ENCODE measurements around the gene PRR4. TPM values are rescaled to one million over a fixed set of nuclear protein-coding genes. Genes with fewer than 3 reads are reported as not detected.

Gene PRR4
- total RNA-seq, 4 donors from 2014 or later, result 1.2 to 3.5 TPM; not detected in 2

DNA sequence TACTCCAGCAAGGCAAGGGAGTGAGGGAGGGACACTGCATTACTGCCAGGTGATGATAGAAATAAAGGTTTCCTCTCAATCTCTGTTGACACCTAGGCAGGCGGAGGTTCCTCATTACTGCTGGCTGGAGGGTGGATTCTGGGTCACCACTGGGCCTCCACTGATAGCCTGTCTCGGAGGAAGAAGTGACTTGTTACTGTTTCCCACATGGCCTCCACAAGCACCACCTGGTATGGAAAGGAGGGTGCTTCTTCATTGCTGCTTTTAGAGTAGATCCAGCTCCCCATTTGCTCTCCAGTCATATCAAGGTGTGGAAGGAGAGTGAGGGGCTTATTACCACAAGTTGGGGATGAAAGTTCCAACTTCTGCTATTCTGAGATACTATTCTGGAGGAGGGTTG is 6.4 kb downstream of the PRR4 start:
- no peaks in the 10 kb centered on the region for H3K9me3 ChIP-seq
- ATAC-seq (no peak), DNase-seq (no peak)
- H3K4me3 ChIP-seq, result no peak overlapping the region
- no peak for TF ChIP-seq POLR2A (IDR thresholded peaks at IDR 0.05)
- TF ChIP-seq, protein P1, sequence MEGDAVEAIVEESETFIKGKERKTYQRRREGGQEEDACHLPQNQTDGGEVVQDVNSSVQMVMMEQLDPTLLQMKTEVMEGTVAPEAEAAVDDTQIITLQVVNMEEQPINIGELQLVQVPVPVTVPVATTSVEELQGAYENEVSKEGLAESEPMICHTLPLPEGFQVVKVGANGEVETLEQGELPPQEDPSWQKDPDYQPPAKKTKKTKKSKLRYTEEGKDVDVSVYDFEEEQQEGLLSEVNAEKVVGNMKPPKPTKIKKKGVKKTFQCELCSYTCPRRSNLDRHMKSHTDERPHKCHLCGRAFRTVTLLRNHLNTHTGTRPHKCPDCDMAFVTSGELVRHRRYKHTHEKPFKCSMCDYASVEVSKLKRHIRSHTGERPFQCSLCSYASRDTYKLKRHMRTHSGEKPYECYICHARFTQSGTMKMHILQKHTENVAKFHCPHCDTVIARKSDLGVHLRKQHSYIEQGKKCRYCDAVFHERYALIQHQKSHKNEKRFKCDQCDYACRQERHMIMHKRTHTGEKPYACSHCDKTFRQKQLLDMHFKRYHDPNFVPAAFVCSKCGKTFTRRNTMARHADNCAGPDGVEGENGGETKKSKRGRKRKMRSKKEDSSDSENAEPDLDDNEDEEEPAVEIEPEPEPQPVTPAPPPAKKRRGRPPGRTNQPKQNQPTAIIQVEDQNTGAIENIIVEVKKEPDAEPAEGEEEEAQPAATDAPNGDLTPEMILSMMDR (IDR thresholded peaks at IDR 0.05 in 4 of 5, conservative IDR thresholded peaks at IDR 0.05 in 1 of 5), result no peak
- in situ Hi-C loops (cut with MboI; ENCODE audit: low sequenced_read_pairs in 4 of 4), result no loop called here
- H3K27ac ChIP-seq, result no peak overlapping the region
- no peaks in the 10 kb centered on the region for H3K36me3 ChIP-seq
- H3K27me3 ChIP-seq, result no peaks in the 10 kb centered on the region
- intact Hi-C loops (cut with DNase I; ENCODE audit: low total_unique reads), result no loop called here
- H3K4me1 ChIP-seq, result no peaks in the 10 kb centered on the region

DNA sequence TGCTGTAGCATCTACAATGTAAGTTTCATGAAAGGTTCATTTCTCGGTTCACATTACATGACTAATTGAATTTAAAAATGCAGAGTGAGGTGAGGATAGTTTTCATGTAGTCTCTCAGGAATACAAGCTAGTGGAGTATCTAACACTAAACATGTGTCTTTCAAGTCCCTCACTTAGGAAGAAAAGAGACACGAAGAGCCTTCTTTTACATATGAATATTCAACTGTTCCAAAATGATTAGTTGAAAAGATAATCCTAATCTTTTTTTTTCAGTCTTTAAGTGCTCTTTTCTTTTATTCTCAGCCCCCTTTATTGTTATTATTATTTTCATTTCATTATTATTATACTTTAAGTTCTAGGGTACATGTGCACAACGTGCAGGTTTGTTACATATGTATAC is 10.8 kb downstream of the PRR4 start:
- H3K27me3 ChIP-seq, result no peaks in the 10 kb centered on the region
- no peaks in the 10 kb centered on the region for H3K36me3 ChIP-seq
- in situ Hi-C loops (cut with MboI; ENCODE audit: low sequenced_read_pairs in 4 of 4), result no loop called here
- no peaks in the 10 kb centered on the region for H3K4me1 ChIP-seq
- H3K4me3 ChIP-seq, result no peak overlapping the region
- intact Hi-C loops (cut with DNase I; ENCODE audit: low total_unique reads), result no loop called here
- H3K9me3 ChIP-seq, result no peaks in the 10 kb centered on the region
- DNase-seq (no peak), ATAC-seq (no peak)
- no peak overlapping the region for H3K27ac ChIP-seq
- TF ChIP-seq, protein P1 (IDR thresholded peaks at IDR 0.05 in 4 of 5, conservative IDR thresholded peaks at IDR 0.05 in 1 of 5), result no peak
- TF ChIP-seq POLR2A (IDR thresholded peaks at IDR 0.05), result no peak

DNA sequence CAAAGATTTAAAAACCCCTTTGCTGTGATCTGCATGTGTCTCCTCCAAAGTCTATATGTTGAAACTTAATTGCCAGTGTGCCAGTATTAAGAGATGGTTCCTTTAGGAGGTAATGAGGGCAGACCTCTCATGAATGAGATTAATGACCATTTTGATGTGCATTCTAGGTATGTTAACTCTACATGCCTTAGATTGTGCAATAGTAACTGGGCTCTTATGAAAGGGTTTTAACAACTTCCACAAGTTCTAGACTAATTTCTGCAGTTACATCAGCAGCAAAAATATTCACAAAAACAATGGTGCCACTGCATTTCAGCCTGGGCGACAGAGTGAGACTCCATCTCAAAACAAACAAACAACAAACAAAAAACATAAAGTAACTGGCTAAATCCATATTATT is 19.3 kb downstream of the PRR4 start:
- in situ Hi-C loops (cut with MboI; ENCODE audit: low sequenced_read_pairs in 4 of 4) (no loop called here), intact Hi-C loops (cut with DNase I; ENCODE audit: low total_unique reads) (no loop called here)
- no peak for TF ChIP-seq POLR2A (IDR thresholded peaks at IDR 0.05)
- TF ChIP-seq, protein P1 (IDR thresholded peaks at IDR 0.05 in 4 of 5, conservative IDR thresholded peaks at IDR 0.05 in 1 of 5), result no peak
- Histone ChIP-seq H3K27ac (no peak overlapping the region), H3K36me3 (no peaks in the 10 kb centered on the region), H3K9me3 (no peaks in the 10 kb centered on the region), H3K4me1 (no peaks in the 10 kb centered on the region), H3K4me3 (no peak overlapping the region), H3K27me3 (no peaks in the 10 kb centered on the region)
- DNase-seq (no peak), ATAC-seq (no peak)

DNA sequence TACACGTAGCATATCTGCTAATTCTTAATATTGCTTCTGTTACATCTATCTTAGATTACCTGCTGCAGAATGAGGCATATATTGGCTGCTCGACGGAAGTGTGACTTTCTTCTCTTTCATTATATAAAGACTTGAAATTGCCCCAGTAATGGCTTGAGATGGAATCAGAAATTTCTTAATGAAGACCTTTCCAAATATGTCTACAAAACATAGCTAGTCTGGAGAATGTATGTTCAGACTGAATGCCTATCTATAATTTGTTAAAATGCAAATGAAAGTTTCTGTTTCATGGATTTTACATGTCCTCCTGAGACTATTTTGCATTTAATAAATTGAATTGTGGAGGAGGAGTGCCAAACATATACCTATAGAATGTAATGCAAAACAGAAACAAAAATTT is 23.0 kb downstream of the PRR4 start, which contains the start of gene TAS2R10:
Gene TAS2R10, minus strand, starts transcription at position 101 of the 400 bp plus-strand sequence. Its CDS starts 89 bp downstream, at position 12.
- DNase-seq, result no peak
- Histone ChIP-seq H3K4me3 (no peak within 1 kb of the TSS), H3K27me3 (no peaks in the 10 kb centered on the region), H3K27ac (no peak within 1 kb of the TSS), H3K36me3 (no peaks in the 10 kb centered on the region), H3K4me1 (no peaks in the 10 kb centered on the region), H3K9me3 (no peaks in the 10 kb centered on the region)
- in situ Hi-C loops (cut with MboI; ENCODE audit: low sequenced_read_pairs in 4 of 4) (no loop called here), intact Hi-C loops (cut with DNase I; ENCODE audit: low total_unique reads) (no loop called here)
- no peak for ATAC-seq
- no peak for TF ChIP-seq POLR2A (IDR thresholded peaks at IDR 0.05)
- TF ChIP-seq, protein P1 (IDR thresholded peaks at IDR 0.05 in 4 of 5, conservative IDR thresholded peaks at IDR 0.05 in 1 of 5), result no peak

DNA sequence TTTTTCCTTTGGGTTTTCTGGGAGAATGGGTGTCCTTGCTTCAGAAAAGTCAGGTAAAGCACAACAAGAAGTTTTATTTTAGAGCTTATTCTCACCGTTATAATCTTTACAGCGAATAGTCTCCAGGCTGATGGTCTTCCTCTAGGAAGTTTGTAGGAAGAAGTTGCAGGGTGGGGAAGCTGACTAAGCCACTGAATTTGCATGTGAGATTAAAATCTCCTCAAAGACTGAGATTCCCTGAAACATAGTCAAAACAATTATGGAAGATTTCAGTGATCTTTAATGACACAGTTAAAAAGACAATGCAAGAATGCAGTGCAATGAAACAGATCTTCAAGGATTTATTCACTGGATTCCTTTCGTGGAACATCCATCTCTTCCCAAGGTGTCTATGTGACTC is 24.3 kb downstream of the PRR4 start:
- no peak for DNase-seq
- Histone ChIP-seq H3K36me3 (no peaks in the 10 kb centered on the region), H3K27ac (no peak overlapping the region), H3K9me3 (no peaks in the 10 kb centered on the region), H3K4me1 (no peaks in the 10 kb centered on the region), H3K27me3 (no peaks in the 10 kb centered on the region), H3K4me3 (no peak overlapping the region)
- in situ Hi-C loops (cut with MboI; ENCODE audit: low sequenced_read_pairs in 4 of 4), result no loop called here
- ATAC-seq, result no peak
- TF ChIP-seq POLR2A (IDR thresholded peaks at IDR 0.05), result no peak
- TF ChIP-seq, protein P1 (IDR thresholded peaks at IDR 0.05 in 4 of 5, conservative IDR thresholded peaks at IDR 0.05 in 1 of 5), result no peak
- intact Hi-C loops (cut with DNase I; ENCODE audit: low total_unique reads), result no loop called here

Measured in gastrocnemius medialis (tissue), 4 donors.